Measurements from ENCODE around the gene GRIK4.

GRCh38 chr11:120842195-120842594 is 330.6 kb downstream of the GRIK4 start:
- TF ChIP-seq, protein P1, sequence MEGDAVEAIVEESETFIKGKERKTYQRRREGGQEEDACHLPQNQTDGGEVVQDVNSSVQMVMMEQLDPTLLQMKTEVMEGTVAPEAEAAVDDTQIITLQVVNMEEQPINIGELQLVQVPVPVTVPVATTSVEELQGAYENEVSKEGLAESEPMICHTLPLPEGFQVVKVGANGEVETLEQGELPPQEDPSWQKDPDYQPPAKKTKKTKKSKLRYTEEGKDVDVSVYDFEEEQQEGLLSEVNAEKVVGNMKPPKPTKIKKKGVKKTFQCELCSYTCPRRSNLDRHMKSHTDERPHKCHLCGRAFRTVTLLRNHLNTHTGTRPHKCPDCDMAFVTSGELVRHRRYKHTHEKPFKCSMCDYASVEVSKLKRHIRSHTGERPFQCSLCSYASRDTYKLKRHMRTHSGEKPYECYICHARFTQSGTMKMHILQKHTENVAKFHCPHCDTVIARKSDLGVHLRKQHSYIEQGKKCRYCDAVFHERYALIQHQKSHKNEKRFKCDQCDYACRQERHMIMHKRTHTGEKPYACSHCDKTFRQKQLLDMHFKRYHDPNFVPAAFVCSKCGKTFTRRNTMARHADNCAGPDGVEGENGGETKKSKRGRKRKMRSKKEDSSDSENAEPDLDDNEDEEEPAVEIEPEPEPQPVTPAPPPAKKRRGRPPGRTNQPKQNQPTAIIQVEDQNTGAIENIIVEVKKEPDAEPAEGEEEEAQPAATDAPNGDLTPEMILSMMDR (IDR thresholded peaks at IDR 0.05; ENCODE audit: low read length), result no peak
- no peak for TF ChIP-seq EZH2 (IDR thresholded peaks at IDR 0.05; ENCODE audit: borderline replicate concordance, low read length)

Measured in OCI-LY1 (cell line).